Retinal pigment epithelial cell (primary cell): ENCODE data around the gene GARIN3.
"Not testable (repeated sequence)": the region's sequence is repeated elsewhere in the genome, so short reads cannot be mapped to it uniquely, and the experiment has no call there.

Experiments
- DNase-seq: peaks from one replicate; pipeline ENCODE4 v3.0.0-alpha.2; 2010; ENCODE audit warnings: low read depth
- H3K4me3 ChIP-seq: 2 replicates; pipeline ENCODE4 v1.5.1; 2011; ENCODE audit warnings: mild to moderate bottlenecking, low read length, control low read depth, moderate library complexity
- CTCF ChIP-seq: conservative IDR thresholded peaks from 2 replicates; pipeline ENCODE4 v1.5.1; 2011; ENCODE audit warnings: low read depth, low read length, control low read depth, inconsistent platforms

The GARIN3 gene

GRCh38 chr5:157166214-157167213 lies at the start of gene GARIN3:
Gene GARIN3, minus strand, starts transcription at chr5:157166264. Its CDS starts 96 bp downstream, at chr5:157166168.
- TF ChIP-seq CTCF = no peak
- no peak for DNase-seq
- H3K4me3 ChIP-seq = no peak within 1 kb of the TSS

GRCh38 chr5:157215514-157216167 lies 49.6 kb upstream of the GARIN3 start:
- H3K4me3 ChIP-seq = no peak overlapping the region
- no peak for DNase-seq
- no peak for TF ChIP-seq CTCF

GRCh38 chr5:157214861-157215513 lies 48.9 kb upstream of the GARIN3 start:
- no peak for TF ChIP-seq CTCF
- no peak for DNase-seq
- no peak overlapping the region for H3K4me3 ChIP-seq

- no peak overlapping the region for H3K4me3 ChIP-seq
- TF ChIP-seq CTCF = no peak
- DNase-seq = no peak
Observed at GRCh38 chr5:157214415-157214814, 48.4 kb upstream of the GARIN3 start.

GRCh38 chr5:157213527-157214243 lies 47.6 kb upstream of the GARIN3 start:
- TF ChIP-seq CTCF = no peak
- DNase-seq = no peak
- no peak overlapping the region for H3K4me3 ChIP-seq

- no peak for DNase-seq
- H3K4me3 ChIP-seq = no peak overlapping the region
- TF ChIP-seq CTCF = no peak
Observed at GRCh38 chr5:157212307-157212706, 46.2 kb upstream of the GARIN3 start.

- not testable (repeated sequence) for H3K4me3 ChIP-seq, DNase-seq
Observed at GRCh38 chr5:157210652-157211051, 44.6 kb upstream of the GARIN3 start.
